AG10803 (cell line): ENCODE data around the gene WDTC1.

Source experiments
- DNase-seq: peaks from one replicate; pipeline ENCODE4 v3.0.0; 2010; ENCODE audit warnings: low read depth
- H3K4me3 ChIP-seq: 2 replicates; pipeline ENCODE4 v1.5.1; 2011; ENCODE audit warnings: mild to moderate bottlenecking, low read length, control low read depth
- TF ChIP-seq, protein P1 (sequence below): conservative IDR thresholded peaks from 2 replicates; pipeline ENCODE4 v1.5.1; 2011; ENCODE audit warnings: mild to moderate bottlenecking, low read length, control low read depth, inconsistent platforms

The WDTC1 gene

DNA sequence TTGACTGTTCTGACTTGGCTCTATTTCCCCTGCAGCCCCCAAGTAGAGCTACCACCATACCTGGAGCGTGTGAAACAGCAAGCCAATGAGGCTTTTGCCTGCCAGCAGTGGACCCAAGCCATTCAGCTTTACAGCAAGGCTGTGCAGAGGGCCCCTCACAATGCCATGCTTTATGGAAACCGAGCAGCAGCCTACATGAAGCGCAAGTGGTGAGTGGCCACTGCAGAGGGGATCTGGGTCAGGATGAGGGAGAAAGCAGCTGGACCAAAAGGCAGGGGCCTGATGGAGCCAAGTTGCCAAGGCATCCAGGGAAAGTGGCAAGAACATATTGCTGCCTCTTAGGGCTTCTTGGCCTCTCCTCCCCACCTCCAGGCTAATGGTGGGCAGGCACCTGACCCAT is 63.5 kb downstream of the WDTC1 start:
- no peak for DNase-seq
- no peak overlapping the region for H3K4me3 ChIP-seq
- TF ChIP-seq, protein P1, sequence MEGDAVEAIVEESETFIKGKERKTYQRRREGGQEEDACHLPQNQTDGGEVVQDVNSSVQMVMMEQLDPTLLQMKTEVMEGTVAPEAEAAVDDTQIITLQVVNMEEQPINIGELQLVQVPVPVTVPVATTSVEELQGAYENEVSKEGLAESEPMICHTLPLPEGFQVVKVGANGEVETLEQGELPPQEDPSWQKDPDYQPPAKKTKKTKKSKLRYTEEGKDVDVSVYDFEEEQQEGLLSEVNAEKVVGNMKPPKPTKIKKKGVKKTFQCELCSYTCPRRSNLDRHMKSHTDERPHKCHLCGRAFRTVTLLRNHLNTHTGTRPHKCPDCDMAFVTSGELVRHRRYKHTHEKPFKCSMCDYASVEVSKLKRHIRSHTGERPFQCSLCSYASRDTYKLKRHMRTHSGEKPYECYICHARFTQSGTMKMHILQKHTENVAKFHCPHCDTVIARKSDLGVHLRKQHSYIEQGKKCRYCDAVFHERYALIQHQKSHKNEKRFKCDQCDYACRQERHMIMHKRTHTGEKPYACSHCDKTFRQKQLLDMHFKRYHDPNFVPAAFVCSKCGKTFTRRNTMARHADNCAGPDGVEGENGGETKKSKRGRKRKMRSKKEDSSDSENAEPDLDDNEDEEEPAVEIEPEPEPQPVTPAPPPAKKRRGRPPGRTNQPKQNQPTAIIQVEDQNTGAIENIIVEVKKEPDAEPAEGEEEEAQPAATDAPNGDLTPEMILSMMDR: no peak

DNA sequence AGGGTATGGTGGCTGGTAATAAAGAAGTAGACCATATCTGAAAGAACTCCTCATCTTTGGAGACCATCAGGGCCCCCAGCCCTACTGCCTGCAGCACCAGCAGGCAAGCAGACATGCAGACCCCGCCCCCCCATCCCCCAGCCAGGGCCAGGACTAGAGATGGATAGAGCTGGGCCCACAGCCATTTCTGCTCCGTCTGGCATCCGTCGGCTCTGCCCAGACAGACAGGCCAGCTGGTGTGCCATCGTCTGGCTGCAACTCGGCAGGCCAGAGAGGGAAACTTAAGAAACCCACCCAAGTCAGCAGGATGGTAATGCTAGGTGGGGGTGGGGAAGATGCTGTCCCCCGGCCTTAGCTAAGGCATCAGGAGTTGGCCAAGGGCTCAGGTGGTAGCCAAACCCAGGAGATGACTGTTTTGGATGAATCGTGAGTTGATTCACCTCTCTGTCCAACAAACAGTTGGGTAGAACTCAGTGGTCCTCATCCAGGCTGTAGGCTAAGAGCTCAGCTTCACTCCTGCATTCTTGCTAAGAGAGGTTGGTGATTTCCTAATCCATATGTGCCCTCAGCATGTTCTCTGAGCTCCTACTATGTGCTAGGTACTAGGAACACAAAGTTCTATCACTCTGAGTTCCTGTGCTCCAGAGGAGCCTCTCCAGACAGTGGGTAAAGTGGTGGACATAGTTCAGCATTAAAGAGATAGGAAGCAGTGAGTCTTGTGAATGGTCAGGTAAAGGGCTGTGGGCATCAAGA is 64.4 kb downstream of the WDTC1 start:
- TF ChIP-seq, protein P1: no peak
- DNase-seq: peak; percentile 4
- no peak overlapping the region for H3K4me3 ChIP-seq

DNA sequence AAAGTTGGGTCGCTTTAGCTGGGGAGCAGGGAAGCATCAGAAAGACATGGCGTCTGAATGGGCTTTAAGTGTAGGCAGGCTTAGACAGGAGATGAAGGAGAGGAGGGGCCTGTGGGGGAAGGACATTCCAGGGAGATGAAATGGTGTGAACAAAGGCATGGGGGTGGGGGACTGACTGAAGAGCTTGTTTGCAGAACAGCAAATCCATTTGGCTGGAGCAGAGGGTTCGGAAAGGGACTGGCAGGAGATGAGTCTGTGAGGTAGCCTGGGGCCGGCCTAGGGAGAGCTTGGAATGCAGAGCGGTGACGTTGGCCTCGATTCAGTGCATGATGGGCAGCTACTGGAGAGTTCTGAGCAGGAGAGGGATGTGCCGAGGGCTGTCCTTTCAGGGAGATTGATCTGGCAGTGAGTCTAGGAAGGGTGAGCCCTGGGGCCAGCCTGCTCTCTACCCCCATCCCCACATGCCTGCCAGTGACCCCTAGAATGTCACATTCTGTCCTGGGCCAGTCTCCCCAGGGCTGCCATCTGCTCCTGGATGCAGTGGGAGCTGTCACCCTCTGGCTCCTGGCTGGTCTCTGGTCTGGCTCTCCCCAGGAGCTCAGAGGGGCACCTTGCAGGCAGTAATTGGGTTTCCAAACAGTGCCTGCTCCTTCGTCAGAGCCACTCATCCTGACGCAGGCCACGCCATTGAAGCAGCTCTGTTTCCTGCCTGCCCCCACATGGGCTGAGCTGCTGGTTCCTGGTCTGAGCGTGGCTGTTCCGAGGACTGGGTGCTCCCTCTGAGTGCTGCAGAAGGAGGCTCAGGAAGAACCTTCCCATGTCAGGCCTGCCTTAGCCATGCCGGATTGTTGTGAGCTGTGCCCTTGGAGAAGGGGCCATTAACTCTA is 65.2 kb downstream of the WDTC1 start:
- TF ChIP-seq, protein P1: no peak
- no peak overlapping the region for H3K4me3 ChIP-seq
- DNase-seq: peak; percentile 100

DNA sequence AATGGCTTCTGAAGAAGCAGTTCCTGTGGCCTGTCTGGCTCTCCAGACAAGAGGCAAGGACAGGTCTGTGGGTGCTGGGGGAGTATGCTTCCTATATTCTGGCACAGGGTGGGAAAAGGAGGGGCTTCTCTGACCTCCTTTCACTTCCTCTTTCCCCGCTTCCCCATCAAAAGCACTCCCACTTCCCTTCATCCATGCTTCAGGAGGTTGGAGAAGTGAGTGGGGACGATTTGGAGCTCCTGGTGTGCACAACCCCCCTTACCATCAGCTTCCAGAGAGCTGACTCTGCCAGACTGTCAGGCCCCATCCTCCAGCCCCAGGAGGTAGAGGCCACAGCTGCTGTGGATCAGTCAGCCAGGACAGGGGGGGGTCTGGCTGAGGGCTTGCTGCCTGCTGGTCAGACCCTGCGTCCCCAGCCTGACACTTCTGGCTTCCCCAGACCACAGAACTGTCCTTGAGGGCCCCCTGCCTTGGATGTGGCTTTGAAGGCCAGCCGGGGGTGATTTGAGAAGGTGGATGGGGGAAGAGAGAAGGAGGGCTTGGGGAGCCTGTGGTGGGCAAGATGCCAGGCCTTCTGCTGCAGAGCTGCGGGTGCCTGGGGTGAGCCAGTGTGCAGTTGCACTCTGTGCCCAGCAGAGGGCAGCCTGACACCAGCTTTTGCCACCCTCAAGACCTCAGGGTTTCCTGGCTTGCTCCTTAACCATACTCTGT is 66.1 kb downstream of the WDTC1 start:
- H3K4me3 ChIP-seq: no peak overlapping the region
- DNase-seq: peak; percentile 91
- TF ChIP-seq, protein P1: peak; percentile 97

DNA sequence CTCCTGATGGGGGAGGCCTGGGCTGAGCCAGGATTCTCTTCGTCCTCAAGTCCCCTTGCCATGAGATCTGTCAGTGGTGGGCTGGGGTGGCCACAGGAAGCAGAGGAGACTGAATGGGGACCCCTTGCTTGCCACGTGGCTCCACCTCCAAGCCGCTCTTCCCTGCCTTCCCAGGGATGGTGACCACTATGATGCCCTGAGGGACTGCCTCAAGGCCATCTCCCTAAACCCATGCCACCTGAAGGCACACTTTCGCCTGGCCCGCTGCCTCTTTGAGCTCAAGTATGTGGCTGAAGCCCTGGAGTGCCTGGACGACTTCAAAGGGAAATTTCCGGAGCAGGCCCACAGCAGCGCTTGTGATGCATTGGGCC is 66.6 kb downstream of the WDTC1 start:
- DNase-seq: no peak
- TF ChIP-seq, protein P1: no peak
- no peak overlapping the region for H3K4me3 ChIP-seq

DNA sequence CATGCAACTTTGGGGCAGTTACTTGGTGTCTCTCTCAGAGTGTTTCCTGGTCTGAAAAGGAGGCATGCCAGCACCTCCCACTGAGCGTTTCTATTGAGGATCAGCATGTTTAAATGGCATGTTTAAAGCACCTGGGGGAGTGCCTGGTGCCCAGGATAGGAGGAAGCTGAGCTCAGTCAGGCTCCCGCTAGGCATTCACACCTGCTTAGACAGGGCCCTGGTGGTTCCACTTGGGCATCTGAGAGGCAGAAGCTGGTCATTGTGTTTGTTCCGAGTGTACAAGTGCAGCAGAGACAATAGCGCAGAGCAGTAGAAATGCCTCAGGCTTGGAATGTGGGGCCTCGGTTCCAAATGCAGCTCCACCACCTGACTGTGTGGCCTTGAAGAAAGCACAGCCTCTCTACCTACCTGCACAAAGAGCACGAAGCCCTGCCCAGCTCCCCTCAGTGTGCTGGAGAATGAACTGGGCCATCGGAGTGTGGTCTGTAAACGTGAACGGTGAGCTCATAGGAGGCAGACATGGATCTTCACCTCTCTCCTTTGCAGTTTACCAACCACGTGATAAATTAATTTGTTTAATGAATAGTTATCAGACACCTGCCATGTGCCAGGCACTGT is 67.3 kb downstream of the WDTC1 start:
- TF ChIP-seq, protein P1: no peak
- H3K4me3 ChIP-seq: no peak overlapping the region
- no peak for DNase-seq
